HepG2 (cell line): ENCODE measurements around the gene CCT7. TPM values are rescaled to one million over a fixed set of nuclear protein-coding genes. Genes with fewer than 3 reads are reported as not detected.

Experiments
- EHMT2 ChIP-seq: fragments of 200-600 bp; sonication (generic); IDR thresholded peaks from 2 replicates; pipeline ENCODE4 v1.7.0; 2017; ENCODE audit warnings: antibody characterized with exemption, low read depth, low read length, borderline replicate concordance
- MYNN ChIP-seq: sonication (generic); formaldehyde crosslinking; IDR thresholded peaks from 2 replicates; pipeline ENCODE4 v1.4.0; 2020; ENCODE audit warnings: mild to moderate bottlenecking, low read depth, missing genetic modification reagents
- NCOA1 ChIP-seq: sonication (generic); formaldehyde crosslinking; IDR thresholded peaks from 2 replicates; pipeline ENCODE4 v1.9.0; 2021; ENCODE audit warnings: missing genetic modification reagents
- NKX3-1 ChIP-seq: sonication (generic); formaldehyde crosslinking; IDR thresholded peaks from 2 replicates; pipeline ENCODE4 v1.5.0; 2020; ENCODE audit warnings: missing genetic modification reagents
- PCBP2 ChIP-seq: fragments of 200-400 bp; formaldehyde crosslinking; optimal IDR thresholded peaks from 2 replicates; pipeline ENCODE3; 2018; ENCODE audit warnings: low read length, low read depth; ENCODE audit not compliant: poor library complexity, severe bottlenecking
- SMC3 ChIP-seq: IDR thresholded peaks from 2 replicates; pipeline ENCODE4 v1.6.1; 2011; ENCODE audit warnings: low read length, improper control_type of control experiment
- TBP ChIP-seq: sonication (generic); formaldehyde crosslinking; IDR thresholded peaks from 2 replicates; pipeline ENCODE4 v1.5.0; 2020; ENCODE audit warnings: missing genetic modification reagents
- TOE1 ChIP-seq: sonication (generic); formaldehyde crosslinking; IDR thresholded peaks from 2 replicates; pipeline ENCODE4 v1.4.0; 2020; ENCODE audit warnings: mild to moderate bottlenecking, missing genetic modification reagents
- USF2 ChIP-seq, 2 experiments: sonication (generic) in 1 of 2; formaldehyde crosslinking in 1 of 2; IDR thresholded peaks; 2 replicates each; pipeline versions ENCODE4 v1.5.1 to v1.6.1; 2011 to 2020; ENCODE audit warnings: borderline replicate concordance in 1 of 2, low read depth in 1 of 2, low read length in 1 of 2, mild to moderate bottlenecking in 1 of 2, missing genetic modification reagents in 1 of 2, moderate library complexity in 1 of 2
- ZNF180 ChIP-seq: sonication (generic); formaldehyde crosslinking; IDR thresholded peaks from 2 replicates; pipeline ENCODE4 v1.4.0; 2020; ENCODE audit warnings: low read depth, missing genetic modification reagents, borderline replicate concordance
- ZNF20 ChIP-seq: sonication (generic); formaldehyde crosslinking; IDR thresholded peaks from 2 replicates; pipeline ENCODE4 v1.4.0; 2020; ENCODE audit warnings: mild to moderate bottlenecking, moderate library complexity, missing genetic modification reagents
- ZNF451 ChIP-seq: sonication (generic); formaldehyde crosslinking; IDR thresholded peaks from 2 replicates; pipeline ENCODE4 v1.5.0; 2020; ENCODE audit warnings: mild to moderate bottlenecking, missing genetic modification reagents
- ZNF512 ChIP-seq: sonication (generic); formaldehyde crosslinking; IDR thresholded peaks from 2 replicates; pipeline ENCODE4 v1.4.0; 2020; ENCODE audit warnings: mild to moderate bottlenecking, missing genetic modification reagents
- ZNF597 ChIP-seq: sonication (generic); formaldehyde crosslinking; IDR thresholded peaks from 2 replicates; pipeline ENCODE4 v1.5.0; 2020; ENCODE audit warnings: missing genetic modification reagents
- ZNF678 ChIP-seq: sonication (generic); formaldehyde crosslinking; IDR thresholded peaks from 2 replicates; pipeline ENCODE4 v1.4.0; 2020; ENCODE audit warnings: mild to moderate bottlenecking, missing genetic modification reagents
- ZNF773 ChIP-seq: sonication (generic); formaldehyde crosslinking; IDR thresholded peaks from 2 replicates; pipeline ENCODE4 v1.4.0; 2020; ENCODE audit warnings: missing genetic modification reagents, borderline replicate concordance
- ZNF816 ChIP-seq: sonication (generic); formaldehyde crosslinking; IDR thresholded peaks from 2 replicates; pipeline ENCODE4 v1.8.0; 2022; ENCODE audit warnings: missing genetic modification reagents, mild to moderate bottlenecking, borderline replicate concordance
- polyA plus RNA-seq, 8 experiments: library from polyadenylated mRNA; depleted of rRNA in 3 of 8; stranded (reverse) in 7 of 8; unstranded in 1 of 8; fragments of >200 nt; fragmentation: Illumina TruSeq in 4 of 8; extraction: Trizol in 4 of 8; gene quantifications; 2 replicates each; pipeline versions ENCODE4 v1.2.1 to v1.2.3, GENCODE V29; 2011 to 2016; ENCODE audit warnings: low read depth in 4 of 8, missing spikeins in 1 of 8, mixed read lengths in 1 of 8; ENCODE audit not compliant: insufficient read depth in 1 of 8
- total RNA-seq, 5 experiments: library from RNA; depleted of rRNA; stranded (reverse); fragments of >200 nt; fragmentation: Illumina TruSeq; extraction: Trizol; gene quantifications; 2 replicates each; pipeline ENCODE4 v1.2.3, GENCODE V29; 2016; ENCODE audit warnings: low read depth in 1 of 5
- TF ChIP-seq, protein P1 (sequence below): sonication (generic); formaldehyde crosslinking; IDR thresholded peaks from 2 replicates; pipeline ENCODE4 v1.4.0; 2020; ENCODE audit warnings: missing genetic modification reagents

The CCT7 gene
- total and polyA plus RNA-seq, 2 of the 13 experiments (the other 11 are each of a cell fraction or from before 2014, with no cell fraction given): 347 to 517 TPM

GRCh38 chr2:73233154-73233931, 765 bp upstream of the CCT7 start, which contains the start of gene PRADC1 (continued):
- no peak for TF ChIP-seq USF2 (IDR thresholded peaks at IDR 0.05; ENCODE audit: low read depth, low read length)
- no peak; the same call in 1 of the 2 replicates for TF ChIP-seq USF2 (CRISPR knock-in tag; IDR thresholded peaks at IDR 0.05; ENCODE audit: borderline replicate concordance)
- TF ChIP-seq ZNF816 (CRISPR knock-in tag): no peak
- no peak for TF ChIP-seq MYNN
- peak; percentile 67; the same call in 1 of the 2 replicates for TF ChIP-seq TOE1
- TF ChIP-seq PCBP2: no peak
- no peak for TF ChIP-seq ZNF678 (CRISPR knock-in tag)
- TF ChIP-seq ZNF773 (CRISPR knock-in tag): no peak
- no peak for TF ChIP-seq ZNF180 (CRISPR knock-in tag)
- no peak for TF ChIP-seq SMC3
- TF ChIP-seq EHMT2: no peak
- TF ChIP-seq ZNF451 (CRISPR knock-in tag): peak; percentile 65
- TF ChIP-seq ZNF512: no peak
- no peak; the same call in 1 of the 2 replicates for TF ChIP-seq TBP (CRISPR knock-in tag)
- no peak for TF ChIP-seq NCOA1
- TF ChIP-seq ZNF20: no peak
- no peak; the same call in 1 of the 2 replicates for TF ChIP-seq NKX3-1
- TF ChIP-seq ZNF597 (CRISPR knock-in tag): no peak
- TF ChIP-seq, protein P1, sequence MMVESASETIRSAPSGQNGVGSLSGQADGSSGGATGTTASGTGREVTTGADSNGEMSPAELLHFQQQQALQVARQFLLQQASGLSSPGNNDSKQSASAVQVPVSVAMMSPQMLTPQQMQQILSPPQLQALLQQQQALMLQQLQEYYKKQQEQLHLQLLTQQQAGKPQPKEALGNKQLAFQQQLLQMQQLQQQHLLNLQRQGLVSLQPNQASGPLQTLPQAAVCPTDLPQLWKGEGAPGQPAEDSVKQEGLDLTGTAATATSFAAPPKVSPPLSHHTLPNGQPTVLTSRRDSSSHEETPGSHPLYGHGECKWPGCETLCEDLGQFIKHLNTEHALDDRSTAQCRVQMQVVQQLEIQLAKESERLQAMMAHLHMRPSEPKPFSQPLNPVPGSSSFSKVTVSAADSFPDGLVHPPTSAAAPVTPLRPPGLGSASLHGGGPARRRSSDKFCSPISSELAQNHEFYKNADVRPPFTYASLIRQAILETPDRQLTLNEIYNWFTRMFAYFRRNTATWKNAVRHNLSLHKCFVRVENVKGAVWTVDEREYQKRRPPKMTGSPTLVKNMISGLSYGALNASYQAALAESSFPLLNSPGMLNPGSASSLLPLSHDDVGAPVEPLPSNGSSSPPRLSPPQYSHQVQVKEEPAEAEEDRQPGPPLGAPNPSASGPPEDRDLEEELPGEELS (CRISPR knock-in tag): peak; percentile 61
